GM23338 (cell line): ENCODE data around the gene TNFAIP8L3. TPM values are rescaled to one million over a fixed set of nuclear protein-coding genes. Genes with fewer than 3 reads are reported as not detected.

Source experiments
- ATAC-seq: fragments of 200-7000 bp; cut with Tn5 transposase; 3 replicates; pipeline ENCODE4 v1.9.1; 2020
- DNase-seq: peaks from one replicate; pipeline ENCODE4 v3.0.0-alpha.2; 2015; ENCODE audit warnings: low spot score
- H2AFZ ChIP-seq: fragments of 200-600 bp; sonication (generic); 2 replicates; pipeline ENCODE4 v1.8.0; 2016; ENCODE audit warnings: antibody characterized with exemption, mild to moderate bottlenecking, moderate library complexity
- H3F3A ChIP-seq: fragments of 200-600 bp; sonication (generic); replicated peaks from 2 replicates; pipeline ENCODE4 v1.8.0; 2017; ENCODE audit warnings: antibody characterized with exemption, mixed run types, low read depth
- H3K27ac ChIP-seq: fragments of 200-600 bp; sonication (generic); 2 replicates; pipeline ENCODE4 v1.6.1; 2016; ENCODE audit warnings: low read depth
- H3K27me3 ChIP-seq: fragments of 200-600 bp; sonication (generic); 2 replicates; pipeline ENCODE4 v1.8.0; 2016; ENCODE audit warnings: mild to moderate bottlenecking, mixed run types, moderate library complexity; ENCODE audit not compliant: insufficient read depth
- H3K36me3 ChIP-seq: fragments of 200-600 bp; sonication (generic); 2 replicates; pipeline ENCODE4 v1.8.0; 2016; ENCODE audit warnings: mild to moderate bottlenecking; ENCODE audit not compliant: insufficient read depth
- H3K4me1 ChIP-seq: fragments of 200-600 bp; sonication (generic); 2 replicates; pipeline ENCODE4 v1.8.0; 2016; ENCODE audit warnings: mild to moderate bottlenecking, moderate library complexity; ENCODE audit not compliant: insufficient read depth
- H3K4me2 ChIP-seq: fragments of 200-600 bp; sonication (generic); 2 replicates; pipeline ENCODE4 v1.7.1; 2017; ENCODE audit warnings: mixed run types
- H3K4me3 ChIP-seq: fragments of 200-600 bp; sonication (generic); 2 replicates; pipeline ENCODE4 v1.6.1; 2016; ENCODE audit warnings: mixed run types
- H3K79me2 ChIP-seq: fragments of 200-600 bp; sonication (generic); replicated peaks from 2 replicates; pipeline ENCODE4 v1.8.0; 2017; ENCODE audit warnings: mild to moderate bottlenecking; ENCODE audit not compliant: insufficient read depth
- H3K9me2 ChIP-seq: fragments of 200-600 bp; sonication (generic); 2 replicates; pipeline ENCODE4 v1.8.0; 2017; ENCODE audit not compliant: insufficient read depth
- H4K20me1 ChIP-seq: fragments of 200-600 bp; sonication (generic); replicated peaks from 2 replicates; pipeline ENCODE4 v1.8.0; 2017; ENCODE audit warnings: mild to moderate bottlenecking; ENCODE audit not compliant: insufficient read depth
- H3K27ac Mint-ChIP-seq: 2 replicates; pipeline ENCODE4 v1.8.0; 2020; ENCODE audit warnings: inconsistent platforms, mild to moderate bottlenecking, moderate library complexity, mixed read lengths
- H3K27me3 Mint-ChIP-seq: 3 replicates; pipeline ENCODE4 v1.8.0; 2022; ENCODE audit warnings: low read depth, mild to moderate bottlenecking, moderate library complexity, mixed read lengths, inconsistent platforms; ENCODE audit not compliant: insufficient read depth, poor library complexity
- H3K36me3 Mint-ChIP-seq: 3 replicates; pipeline ENCODE4 v1.8.0; 2021; ENCODE audit warnings: low read depth, mild to moderate bottlenecking, inconsistent platforms, moderate library complexity, mixed read lengths
- H3K4me1 Mint-ChIP-seq: 3 replicates; pipeline ENCODE4 v1.8.0; 2020; ENCODE audit warnings: mild to moderate bottlenecking, inconsistent platforms, mixed read lengths
- H3K4me3 Mint-ChIP-seq: 3 replicates; pipeline ENCODE4 v1.8.0; 2021; ENCODE audit warnings: moderate library complexity, mild to moderate bottlenecking, inconsistent platforms, mixed read lengths
- H3K9me3 Mint-ChIP-seq: 3 replicates; pipeline ENCODE4 v1.8.0; 2020; ENCODE audit warnings: moderate library complexity, mild to moderate bottlenecking, inconsistent platforms, mixed read lengths
- CREB1 ChIP-seq: fragments of 250-450 bp; sonication (Bioruptor Pico); IDR thresholded peaks from 2 replicates; pipeline ENCODE4 v1.5.0; 2020; ENCODE audit warnings: low read depth, mild to moderate bottlenecking, moderate library complexity
- EZH2phosphoT487 ChIP-seq: fragments of 200-600 bp; sonication (generic); IDR thresholded peaks from one replicate; pipeline ENCODE4 v1.8.1; 2018; ENCODE audit warnings: antibody characterized with exemption; ENCODE audit not compliant: unreplicated experiment
- JUNB ChIP-seq: IDR thresholded peaks from one replicate; pipeline ENCODE4 v1.6.1; 2016; ENCODE audit warnings: antibody characterized with exemption; ENCODE audit not compliant: unreplicated experiment
- ZNF331 ChIP-seq: fragments of 250-450 bp; sonication (Bioruptor Pico); IDR thresholded peaks from 2 replicates; pipeline ENCODE4 v1.5.0; 2020; ENCODE audit warnings: low read depth, mild to moderate bottlenecking, moderate library complexity
- polyA plus RNA-seq: library from polyadenylated mRNA; unstranded; fragments of >200 nt; fragmentation: Nextera tagmentation; extraction: Ambion mirVana; gene quantifications from 2 replicates; pipeline ENCODE4 v1.2.1, GENCODE V29; 2016
- total RNA-seq: library from RNA; depleted of rRNA; stranded (reverse); fragments of >200 nt; shearing (Covaris generic); gene quantifications from 2 replicates; pipeline ENCODE4 v1.2.3, GENCODE V29; 2014
- TF ChIP-seq, protein P1 (sequence below), 2 experiments: fragments of 200-600 bp in 1 of 2; sonication (generic) in 1 of 2; conservative IDR thresholded peaks; 2 replicates each; pipeline versions ENCODE4 v1.5.1 to v1.6.1; 2016 to 2017; ENCODE audit warnings: antibody characterized with exemption in 2 of 2, low read depth in 2 of 2, mild to moderate bottlenecking in 2 of 2, moderate library complexity in 1 of 2

Gene TNFAIP8L3
- total and polyA plus RNA-seq, 2 experiments from 2014 or later = 0.23 to 0.31 TPM

DNA sequence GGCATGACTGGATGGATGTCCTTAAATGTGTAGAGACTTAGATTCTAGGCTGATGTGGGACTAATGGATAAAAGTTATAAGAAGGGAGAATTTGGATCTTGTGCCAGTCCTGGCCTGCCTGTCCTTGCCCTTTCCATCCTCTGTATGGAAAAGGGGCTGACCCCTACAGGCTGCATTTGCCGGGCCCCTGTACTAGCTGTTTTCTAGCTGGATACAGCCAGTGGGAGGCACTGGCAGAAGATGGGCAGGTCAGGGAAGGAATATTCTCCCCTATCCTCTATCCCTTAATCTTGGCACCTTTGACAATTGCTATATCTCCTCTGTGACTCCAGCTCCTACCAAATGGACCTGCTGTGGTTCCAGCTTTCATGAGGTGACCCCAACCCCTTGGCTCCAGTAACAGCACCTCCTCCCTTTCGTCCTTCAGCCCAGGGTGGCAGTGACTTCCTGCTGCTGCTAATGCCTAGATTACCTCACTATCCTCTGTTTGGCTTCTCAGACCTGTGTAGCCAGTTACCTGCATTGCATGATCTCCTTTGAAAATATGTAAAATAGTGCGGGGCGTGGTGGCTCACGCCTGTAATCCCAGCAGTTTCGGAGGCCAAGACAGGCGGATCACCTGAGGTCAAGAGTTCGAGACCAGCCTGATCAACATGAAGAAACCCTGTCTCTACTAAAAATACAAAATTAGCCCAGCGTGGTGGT is 6.2 kb upstream of the TNFAIP8L3 start:
- Histone ChIP-seq H3K79me2 (no peaks in the 10 kb centered on the region; the same call in 1 of the 2 replicates), H3K36me3 (no peaks in the 10 kb centered on the region), H3F3A (no peaks in the 10 kb centered on the region), H3K27ac (no peak overlapping the region), H3K4me3 (no peak overlapping the region), H4K20me1 (no peaks in the 10 kb centered on the region), H2AFZ (no peak overlapping the region), H3K4me2 (no peak overlapping the region), H3K4me1 (no peaks in the 10 kb centered on the region), H3K9me2 (no peaks in the 10 kb centered on the region; the same call in 1 of the 2 replicates), H3K27me3 (peaks cover 14% of the 10 kb centered on the region)
- H3K4me1 Mint-ChIP-seq = peaks cover 9% of the 10 kb centered on the region
- no peaks in the 10 kb centered on the region for H3K36me3 Mint-ChIP-seq
- DNase-seq (no peak), ATAC-seq (peak; percentile 58)
- H3K27me3 Mint-ChIP-seq = peaks cover 10% of the 10 kb centered on the region
- TF ChIP-seq ZNF331 (no peak), CREB1 (CRISPR knock-in tag) (no peak)
- TF ChIP-seq, protein P1, sequence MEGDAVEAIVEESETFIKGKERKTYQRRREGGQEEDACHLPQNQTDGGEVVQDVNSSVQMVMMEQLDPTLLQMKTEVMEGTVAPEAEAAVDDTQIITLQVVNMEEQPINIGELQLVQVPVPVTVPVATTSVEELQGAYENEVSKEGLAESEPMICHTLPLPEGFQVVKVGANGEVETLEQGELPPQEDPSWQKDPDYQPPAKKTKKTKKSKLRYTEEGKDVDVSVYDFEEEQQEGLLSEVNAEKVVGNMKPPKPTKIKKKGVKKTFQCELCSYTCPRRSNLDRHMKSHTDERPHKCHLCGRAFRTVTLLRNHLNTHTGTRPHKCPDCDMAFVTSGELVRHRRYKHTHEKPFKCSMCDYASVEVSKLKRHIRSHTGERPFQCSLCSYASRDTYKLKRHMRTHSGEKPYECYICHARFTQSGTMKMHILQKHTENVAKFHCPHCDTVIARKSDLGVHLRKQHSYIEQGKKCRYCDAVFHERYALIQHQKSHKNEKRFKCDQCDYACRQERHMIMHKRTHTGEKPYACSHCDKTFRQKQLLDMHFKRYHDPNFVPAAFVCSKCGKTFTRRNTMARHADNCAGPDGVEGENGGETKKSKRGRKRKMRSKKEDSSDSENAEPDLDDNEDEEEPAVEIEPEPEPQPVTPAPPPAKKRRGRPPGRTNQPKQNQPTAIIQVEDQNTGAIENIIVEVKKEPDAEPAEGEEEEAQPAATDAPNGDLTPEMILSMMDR (conservative IDR thresholded peaks at IDR 0.05; ENCODE audit: low read depth in 2 of 2) = peak; percentile 38 to 50
- H3K9me3 Mint-ChIP-seq = no peaks in the 10 kb centered on the region
- H3K27ac Mint-ChIP-seq = no peak overlapping the region
- no peak overlapping the region for H3K4me3 Mint-ChIP-seq

DNA sequence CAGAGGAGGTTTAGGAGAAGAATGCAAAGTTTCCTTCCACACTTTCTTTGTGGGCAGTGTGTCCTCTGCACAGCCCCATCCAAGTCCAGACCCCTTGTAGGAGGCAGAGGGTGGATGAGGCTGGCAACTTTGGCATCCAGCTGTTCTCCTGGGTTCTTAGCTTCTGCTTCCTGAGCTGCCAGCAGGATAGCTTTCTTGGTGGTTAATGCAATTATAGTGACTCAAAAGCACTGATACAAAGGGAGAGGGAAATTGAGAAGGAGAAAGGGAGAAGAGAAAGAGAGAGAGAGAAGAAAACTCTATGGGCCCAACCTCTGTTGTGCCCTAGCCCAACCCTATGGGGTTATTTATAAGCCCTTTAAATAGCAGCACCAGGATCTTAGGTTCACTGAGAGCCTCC is 4.5 kb upstream of the TNFAIP8L3 start:
- no peak overlapping the region for H3K27ac Mint-ChIP-seq
- Histone ChIP-seq H2AFZ (no peak overlapping the region), H3K9me2 (no peaks in the 10 kb centered on the region; the same call in 1 of the 2 replicates), H3K36me3 (no peaks in the 10 kb centered on the region), H3F3A (no peaks in the 10 kb centered on the region), H3K4me1 (0 out of 2 replicates have a peak, but pooled peaks cover 5% of the 10 kb centered on the region), H3K4me3 (no peak overlapping the region), H3K4me2 (no peak overlapping the region), H3K27ac (no peak overlapping the region), H3K79me2 (no peaks in the 10 kb centered on the region; the same call in 1 of the 2 replicates), H4K20me1 (0 out of 2 replicates have a peak, but pooled peaks cover 6% of the 10 kb centered on the region), H3K27me3 (peaks cover 30% of the 10 kb centered on the region)
- DNase-seq (no peak), ATAC-seq (no peak)
- no peaks in the 10 kb centered on the region for H3K9me3 Mint-ChIP-seq
- no peak overlapping the region for H3K4me3 Mint-ChIP-seq
- H3K27me3 Mint-ChIP-seq = peaks cover 23% of the 10 kb centered on the region
- H3K36me3 Mint-ChIP-seq = no peaks in the 10 kb centered on the region
- H3K4me1 Mint-ChIP-seq = 0 out of 3 replicates have a peak, but pooled peaks cover 2% of the 10 kb centered on the region
- TF ChIP-seq JUNB (no peak), EZH2phosphoT487 (no peak)
- TF ChIP-seq, protein P1 (conservative IDR thresholded peaks at IDR 0.05; ENCODE audit: low read depth in 2 of 2) = no peak
